SIG-M5 treated with dmso at 0.1 percent for 504 hours (cell line): Measurements from ENCODE around the gene SOX30.
"Not testable (repeated sequence)": the region's sequence is repeated elsewhere in the genome, so short reads cannot be mapped to it uniquely, and the experiment has no call there.

ENCODE experiments used
- DNase-seq: peaks from one replicate; lab custom pipeline; 2025; ENCODE audit not compliant: unreplicated experiment; lab: John Stamatoyannopoulos, UW

The SOX30 gene

GRCh38 chr5:157652377-157652692 is at the start of gene SOX30:
Gene SOX30 (minus strand): TSS chr5:157652438. CDS start chr5:157652078, 360 bp downstream.
- no peak for DNase-seq

GRCh38 chr5:157698674-157699073 is 46.4 kb upstream of the SOX30 start:
- not testable (repeated sequence) for DNase-seq

GRCh38 chr5:157696154-157696553 is 43.9 kb upstream of the SOX30 start:
- not testable (repeated sequence) for DNase-seq

GRCh38 chr5:157693816-157694215 is 41.6 kb upstream of the SOX30 start:
- not testable (repeated sequence) for DNase-seq

DNA sequence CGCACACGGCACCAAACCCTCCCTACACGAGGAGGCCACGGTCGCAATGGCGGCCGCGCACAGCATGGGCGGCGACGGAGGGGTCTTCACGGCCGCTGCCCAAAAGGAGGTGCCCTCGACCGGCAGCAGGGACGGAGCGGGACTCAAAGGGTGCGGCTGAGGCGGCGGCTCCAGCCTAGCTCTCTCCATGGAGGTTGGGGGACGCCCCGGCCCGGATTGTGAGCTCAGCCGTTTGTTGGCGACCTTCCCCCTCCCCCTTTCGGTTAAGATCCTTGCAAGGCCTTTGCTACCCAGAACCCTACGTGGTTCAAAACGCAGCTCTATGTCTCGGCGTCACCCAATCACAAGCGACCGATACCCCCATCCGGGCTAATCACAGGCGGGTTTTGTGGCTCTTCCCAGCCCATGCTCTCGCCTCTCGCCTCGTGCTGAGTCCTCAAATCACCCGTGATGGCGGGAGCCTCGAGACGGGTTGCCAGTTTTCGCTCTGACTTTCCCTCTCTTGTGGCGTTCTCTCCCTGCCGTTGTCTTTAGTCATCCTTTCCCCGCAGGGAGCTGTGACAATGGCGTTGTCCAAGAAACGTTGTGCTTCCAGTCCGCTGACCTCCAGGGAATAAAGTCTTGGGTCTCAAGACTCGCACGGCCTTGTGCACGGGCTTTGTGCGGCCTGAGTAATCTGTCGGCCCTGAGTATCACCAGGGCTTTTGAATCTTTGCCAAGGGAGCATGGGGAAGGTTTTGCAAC is 38.6 kb upstream of the SOX30 start:
- DNase-seq = no peak

GRCh38 chr5:157689942-157690689 is 37.9 kb upstream of the SOX30 start:
- no peak for DNase-seq

GRCh38 chr5:157687198-157687554 is 34.9 kb upstream of the SOX30 start:
- DNase-seq = no peak

DNA sequence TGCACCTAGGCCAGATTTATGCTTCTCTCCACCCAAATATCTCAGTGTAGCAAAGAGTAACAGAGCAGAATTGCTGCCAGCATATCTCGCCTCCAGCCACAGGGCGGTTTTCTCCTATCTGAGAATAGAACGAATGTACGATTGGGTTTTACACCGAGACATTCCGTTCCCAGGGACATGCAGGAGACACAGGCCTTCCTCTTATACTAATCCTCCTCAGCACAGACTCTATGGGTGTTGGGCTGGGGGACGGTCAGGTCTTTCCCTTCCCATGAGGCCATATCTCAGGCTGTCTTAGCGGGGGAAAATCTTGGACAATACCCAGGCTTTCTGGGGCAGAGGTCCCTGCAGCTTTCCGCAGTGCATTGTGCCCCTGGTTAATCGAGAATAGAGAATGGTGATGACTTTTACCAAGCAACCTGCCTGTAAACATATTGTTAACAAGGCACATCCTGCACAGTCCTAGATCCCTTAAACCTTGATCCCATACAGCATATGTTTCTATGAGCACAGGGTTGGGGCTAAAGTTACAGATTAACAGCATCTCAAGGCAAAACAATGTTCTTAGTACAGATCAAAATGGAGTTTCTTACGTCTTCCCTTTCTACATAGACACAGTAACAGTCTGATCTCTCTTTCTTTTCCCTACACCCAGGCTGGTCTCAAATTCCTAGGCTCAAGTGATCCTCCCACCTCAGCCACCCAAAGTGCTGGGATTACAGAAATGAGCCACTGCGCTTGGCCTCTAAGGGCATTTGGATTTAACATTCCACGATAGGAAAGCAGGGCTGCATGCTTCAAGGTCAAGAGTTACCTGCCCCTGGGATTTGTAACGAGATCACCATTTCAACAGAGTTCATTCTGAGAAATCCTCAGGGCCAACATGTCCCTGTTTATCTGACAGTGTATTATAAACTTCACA is 34.3 kb upstream of the SOX30 start:
- DNase-seq = not testable (repeated sequence)

- DNase-seq = no peak
These were observed 30.0 kb upstream of the SOX30 start for GRCh38 chr5:157682257-157682656.

- DNase-seq = no peak
These were observed 28.8 kb upstream of the SOX30 start for GRCh38 chr5:157681048-157681447.

GRCh38 chr5:157680239-157680638 is 28.0 kb upstream of the SOX30 start:
- DNase-seq = no peak

- DNase-seq = no peak
These were observed 27.6 kb upstream of the SOX30 start for GRCh38 chr5:157679801-157680200.

- no peak for DNase-seq
These were observed 25.7 kb upstream of the SOX30 start for GRCh38 chr5:157677931-157678330.

GRCh38 chr5:157674351-157674750 is 22.1 kb upstream of the SOX30 start:
- DNase-seq = not testable (repeated sequence)

GRCh38 chr5:157672976-157673375 is 20.7 kb upstream of the SOX30 start:
- DNase-seq = no peak

GRCh38 chr5:157671592-157672330 is 19.5 kb upstream of the SOX30 start:
- no peak for DNase-seq

- DNase-seq = peak; percentile 65
These were observed 18.7 kb upstream of the SOX30 start, which contains the start of gene C5orf52 for GRCh38 chr5:157670662-157671591. Gene C5orf52 (plus strand): TSS chr5:157671533. CDS start chr5:157671615, 82 bp downstream.

DNA sequence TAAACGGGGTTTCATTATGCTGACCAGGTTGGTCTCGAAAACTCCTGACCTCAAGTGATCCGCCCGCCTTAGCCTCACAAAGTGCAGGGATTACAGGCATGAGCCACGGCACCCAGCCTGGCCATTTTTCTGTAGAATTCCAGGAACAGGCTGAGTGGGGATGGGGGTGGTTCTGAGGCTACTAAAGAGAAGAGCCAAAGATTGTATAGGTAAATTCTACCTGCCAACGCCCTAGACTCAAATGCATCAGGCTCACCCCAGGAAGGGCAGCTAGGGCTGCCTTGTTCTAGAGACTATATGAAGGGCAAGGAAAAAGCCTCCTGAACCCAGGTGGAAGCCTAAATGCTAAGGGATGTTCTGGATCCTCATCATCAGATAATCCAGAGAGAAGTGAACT is 17.5 kb upstream of the SOX30 start:
- no peak for DNase-seq

DNA sequence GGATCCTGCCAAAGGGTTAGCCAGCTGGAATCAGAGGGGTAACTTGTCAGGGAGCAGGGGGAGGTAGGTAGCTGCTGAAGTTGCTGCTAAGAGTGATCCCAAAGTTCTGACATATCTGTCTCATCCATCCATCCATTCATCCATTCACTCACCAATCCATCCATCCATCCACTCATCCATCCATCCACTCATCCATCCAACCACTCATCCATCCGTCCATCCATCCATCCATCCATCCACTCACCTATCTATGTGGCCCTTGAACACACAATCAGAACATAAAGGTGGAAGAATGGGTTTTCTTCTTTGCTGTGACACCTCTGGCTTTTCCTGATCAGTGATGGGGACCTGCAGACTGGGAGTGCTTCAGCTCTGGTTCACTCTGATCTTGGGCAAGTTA is 16.1 kb upstream of the SOX30 start:
- no peak for DNase-seq
